IMR-90 (cell line): ENCODE data around the gene NRL. TPM values are rescaled to one million over a fixed set of nuclear protein-coding genes. Genes with fewer than 3 reads are reported as not detected.

Source experiments
- ATAC-seq: fragments of 200-7000 bp; cut with Tn5 transposase; 2 replicates; pipeline ENCODE4 v1.9.1; 2020; ENCODE audit warnings: low read depth, mild to moderate bottlenecking, moderate library complexity
- BruUV-seq: library from RNA; stranded (reverse); fragments of 400-500 nt; replicated peaks from 2 replicates; lab custom pipeline; 2021; lab: Mats Ljungman, UMichigan
- CTCF ChIA-PET: fragments of 300-600 bp; formaldehyde crosslinking; extraction: SDS; loops from one replicate; lab custom pipeline; 2021; ENCODE audit warnings: antibody characterized with exemption; lab: Yijun Ruan, JAX
- POLR2A ChIA-PET: fragments of 300-600 bp; sonication (Branson Sonifier 250); formaldehyde crosslinking; loops from one replicate; lab custom pipeline; 2022; ENCODE audit warnings: antibody characterized with exemption; ENCODE audit not compliant: unreplicated experiment; lab: Charles Lee
- DNase-seq: peaks from one replicate; pipeline ENCODE4 v3.0.0; 2013
- H2AFZ ChIP-seq: replicated peaks from 2 replicates; pipeline ENCODE3; 2013; ENCODE audit warnings: low read length, mild to moderate bottlenecking; ENCODE audit not compliant: poor library complexity
- H2AK5ac ChIP-seq: 2 replicates; pipeline ENCODE4 v1.6.1; 2013; ENCODE audit warnings: low read depth, low read length, inconsistent platforms
- H2AK9ac ChIP-seq: replicated peaks from 2 replicates; pipeline ENCODE3; 2013; ENCODE audit warnings: mild to moderate bottlenecking, low read depth, low read length, moderate library complexity; ENCODE audit not compliant: poor library complexity
- H2BK120ac ChIP-seq: 2 replicates; pipeline ENCODE4 v1.6.1; 2013; ENCODE audit warnings: low read depth, low read length, inconsistent platforms
- H2BK15ac ChIP-seq: 3 replicates; pipeline ENCODE4 v1.6.1; 2013; ENCODE audit warnings: low read depth, low read length, inconsistent platforms
- H2BK20ac ChIP-seq: 2 replicates; pipeline ENCODE4 v1.6.1; 2013; ENCODE audit warnings: low read depth, mild to moderate bottlenecking, inconsistent platforms, low read length, moderate library complexity
- H2BK5ac ChIP-seq: 2 replicates; pipeline ENCODE4 v1.6.1; 2013; ENCODE audit warnings: mild to moderate bottlenecking, low read depth, low read length, inconsistent platforms; ENCODE audit not compliant: poor library complexity, severe bottlenecking
- H3K14ac ChIP-seq: replicated peaks from 2 replicates; pipeline ENCODE4 v1.6.1; 2013; ENCODE audit warnings: low read depth, low read length, inconsistent platforms
- H3K18ac ChIP-seq: 2 replicates; pipeline ENCODE4 v1.6.1; 2013; ENCODE audit warnings: low read depth, low read length, control low read depth
- H3K23ac ChIP-seq: 2 replicates; pipeline ENCODE4 v1.6.1; 2013; ENCODE audit warnings: low read depth, low read length, inconsistent platforms
- H3K27ac ChIP-seq: 2 replicates; pipeline ENCODE4 v1.5.1; 2013; ENCODE audit warnings: mild to moderate bottlenecking, control low read depth, low read length; ENCODE audit not compliant: insufficient read depth
- H3K27me3 ChIP-seq: 2 replicates; pipeline ENCODE4 v1.6.1; 2013; ENCODE audit warnings: low read length; ENCODE audit not compliant: control insufficient read depth, insufficient read depth
- H3K36me3 ChIP-seq: 2 replicates; pipeline ENCODE4 v1.6.1; 2013; ENCODE audit warnings: low read length, mixed read lengths; ENCODE audit not compliant: control insufficient read depth, insufficient read depth
- H3K4ac ChIP-seq: 2 replicates; pipeline ENCODE4 v1.6.1; 2013; ENCODE audit warnings: low read depth, low read length, inconsistent platforms
- H3K4me1 ChIP-seq: 2 replicates; pipeline ENCODE4 v1.6.1; 2013; ENCODE audit warnings: low read length, mixed read lengths; ENCODE audit not compliant: control insufficient read depth, insufficient read depth
- H3K4me2 ChIP-seq: 2 replicates; pipeline ENCODE4 v1.6.1; 2013; ENCODE audit warnings: low read depth, mild to moderate bottlenecking, control low read depth, low read length, moderate library complexity
- H3K4me3 ChIP-seq: 2 replicates; pipeline ENCODE4 v1.5.1; 2013; ENCODE audit warnings: low read depth, mild to moderate bottlenecking, control low read depth, low read length, moderate library complexity; ENCODE audit not compliant: insufficient read depth
- H3K56ac ChIP-seq: 2 replicates; pipeline ENCODE4 v1.6.1; 2013; ENCODE audit warnings: low read length, inconsistent platforms; ENCODE audit not compliant: insufficient read depth; ENCODE audit errors: extremely low read depth
- H3K79me1 ChIP-seq, 2 experiments: 2 replicates each; pipeline ENCODE4 v1.6.1; 2013; ENCODE audit warnings: low read length in 2 of 2, inconsistent platforms in 1 of 2, low read depth in 1 of 2
- H3K9ac ChIP-seq: 2 replicates; pipeline ENCODE4 v1.6.1; 2013; ENCODE audit warnings: low read depth, low read length, control low read depth
- H3K9me1 ChIP-seq: 2 replicates; pipeline ENCODE4 v1.6.1; 2013; ENCODE audit warnings: low read length, inconsistent platforms; ENCODE audit not compliant: insufficient read depth
- H3K9me3 ChIP-seq: 2 replicates; pipeline ENCODE4 v1.6.1; 2013; ENCODE audit warnings: low read length; ENCODE audit not compliant: control insufficient read depth, insufficient read depth
- H4K20me1 ChIP-seq: 2 replicates; pipeline ENCODE4 v1.6.1; 2013; ENCODE audit warnings: low read length, inconsistent platforms; ENCODE audit not compliant: insufficient read depth
- H4K5ac ChIP-seq: 2 replicates; pipeline ENCODE4 v1.6.1; 2013; ENCODE audit warnings: mild to moderate bottlenecking, low read depth, low read length, control low read depth
- H4K8ac ChIP-seq, 2 experiments: 2 replicates each; pipeline ENCODE4 v1.6.1; 2013; ENCODE audit warnings: low read depth in 2 of 2, low read length in 2 of 2, control low read depth in 1 of 2, inconsistent platforms in 1 of 2
- H4K91ac ChIP-seq: 2 replicates; pipeline ENCODE4 v1.6.1; 2013; ENCODE audit warnings: low read depth, low read length, inconsistent platforms; ENCODE audit not compliant: insufficient read depth
- CEBPB ChIP-seq: IDR thresholded peaks from 2 replicates; pipeline ENCODE4 v1.6.1; 2012; ENCODE audit warnings: low read depth, low read length, improper control_type of control experiment
- CTCF ChIP-seq: conservative IDR thresholded peaks from 2 replicates; pipeline ENCODE4 v1.5.1; 2012; ENCODE audit warnings: mild to moderate bottlenecking, low read depth, low read length, improper control_type of control experiment
- FOS ChIP-seq: fragments of 150-350 bp; IDR thresholded peaks from 2 replicates; pipeline ENCODE4 v1.6.1; 2016; ENCODE audit warnings: low read depth, low read length
- MAFK ChIP-seq: IDR thresholded peaks from 2 replicates; pipeline ENCODE4 v1.6.1; 2012; ENCODE audit warnings: low read depth, low read length, improper control_type of control experiment
- MAZ ChIP-seq: IDR thresholded peaks from 2 replicates; pipeline ENCODE4 v1.6.1; 2012; ENCODE audit warnings: low read depth, mild to moderate bottlenecking, low read length, improper control_type of control experiment, moderate library complexity, borderline replicate concordance
- MXI1 ChIP-seq: IDR thresholded peaks from 2 replicates; pipeline ENCODE4 v1.6.1; 2012; ENCODE audit warnings: low read depth, mild to moderate bottlenecking, low read length, moderate library complexity, borderline replicate concordance
- POLR2A ChIP-seq: IDR thresholded peaks from 2 replicates; pipeline ENCODE4 v1.6.1; 2012; ENCODE audit warnings: mild to moderate bottlenecking, low read depth, low read length
- RCOR1 ChIP-seq: IDR thresholded peaks from 2 replicates; pipeline ENCODE4 v1.6.1; 2012; ENCODE audit warnings: mild to moderate bottlenecking, low read length, improper control_type of control experiment; ENCODE audit not compliant: insufficient replicate concordance
- RFX5 ChIP-seq: IDR thresholded peaks from 2 replicates; pipeline ENCODE4 v1.8.0; 2012; ENCODE audit warnings: low read depth, mild to moderate bottlenecking, low read length, moderate library complexity
- USF2 ChIP-seq: fragments of 150-350 bp; IDR thresholded peaks from 2 replicates; pipeline ENCODE4 v1.6.1; 2017; ENCODE audit warnings: mild to moderate bottlenecking, antibody characterized with exemption, low read length, low read depth
- WGBS, 2 experiments: methylation state at CpG; one replicate each; pipeline versions ENCODE4 v1.1.5 to v1.1.7; 2013; ENCODE audit warnings: missing lambda C conversion rate in 2 of 2; ENCODE audit not compliant: insufficient read length in 1 of 2; ENCODE audit errors: extremely low coverage in 2 of 2; 5-methylcytosine and 5-hydroxymethylcytosine counted together
- dilution Hi-C: fragments of 300-500 bp; cut with HindIII; formaldehyde crosslinking; loops from one replicate; pipeline ENCODE4 v1.14.3; 2018; ENCODE audit warnings: low sequenced_read_pairs; ENCODE audit not compliant: unreplicated experiment
- in situ Hi-C: fragments of 300-500 bp; cut with MboI; formaldehyde crosslinking; loops from 3 replicates; pipeline ENCODE4 v1.14.3; 2019; ENCODE audit warnings: low sequenced_read_pairs, inconsistent platforms, mixed read lengths
- intact Hi-C: fragments of 100-400 bp; cut with micrococcal nuclease; formaldehyde crosslinking; loops from 2 replicates; pipeline ENCODE4 v1.10.0; 2022
- polyA plus RNA-seq, 3 experiments: library from polyadenylated mRNA; depleted of rRNA; stranded (reverse); fragments of >200 nt; gene quantifications; 2 replicates each; pipeline ENCODE4 v1.2.3, GENCODE V29; 2012; ENCODE audit warnings: low replicate concordance in 1 of 3
- total RNA-seq: library from RNA; depleted of rRNA; stranded (reverse); fragments of >200 nt; gene quantifications from 2 replicates; pipeline ENCODE4 v1.2.3, GENCODE V29; 2012
- TF ChIP-seq, protein P1 (sequence below): fragments of 150-350 bp; IDR thresholded peaks from 2 replicates; pipeline ENCODE4 v1.6.1; 2016; ENCODE audit warnings: low read depth, mild to moderate bottlenecking, low read length, moderate library complexity, borderline replicate concordance

NRL gene
- total and polyA plus RNA-seq, 2 of the 4 experiments (the other 2 are of a cell fraction): 0.18 to 0.70 TPM

- H3K27me3 ChIP-seq: no peaks in the 10 kb centered on the region
- H2BK20ac ChIP-seq: no peak within 1 kb of the TSS
- peak within 1 kb of the TSS; percentile 93 for H3K14ac ChIP-seq
- dilution Hi-C loops (no loop called here), intact Hi-C loops (loop anchor here (2.0 kb wide), 1 partner anchor 26 kb away; the partner anchor contains the start of genes DCAF11 and NRL), in situ Hi-C loops (loop anchor here (25.0 kb wide), 2 partner anchors 829 to 1054 kb away; partner anchors contain the start of genes ACIN1, BCL2L2, C14orf119 and PABPN1)
- peak within 1 kb of the TSS; percentile 89 for H4K91ac ChIP-seq
- H4K8ac ChIP-seq: peak within 1 kb of the TSS; percentile 83 to 93
- DNase-seq: peak; percentile 99
- TF ChIP-seq RCOR1 (no peak), RFX5 (peak; percentile 78), MAFK (0 out of 2 replicates have a peak, but pooled peaks have one; percentile 10), FOS (peak; percentile 39; the same call in 1 of the 2 replicates), CEBPB (no peak), POLR2A (peak; percentile 84), MXI1 (peak; percentile 44; the same call in 1 of the 2 replicates), MAZ (peak; percentile 36; the same call in 1 of the 2 replicates), CTCF (peak; percentile 32), USF2 (peak; percentile 91)
- TF ChIP-seq, protein P1, sequence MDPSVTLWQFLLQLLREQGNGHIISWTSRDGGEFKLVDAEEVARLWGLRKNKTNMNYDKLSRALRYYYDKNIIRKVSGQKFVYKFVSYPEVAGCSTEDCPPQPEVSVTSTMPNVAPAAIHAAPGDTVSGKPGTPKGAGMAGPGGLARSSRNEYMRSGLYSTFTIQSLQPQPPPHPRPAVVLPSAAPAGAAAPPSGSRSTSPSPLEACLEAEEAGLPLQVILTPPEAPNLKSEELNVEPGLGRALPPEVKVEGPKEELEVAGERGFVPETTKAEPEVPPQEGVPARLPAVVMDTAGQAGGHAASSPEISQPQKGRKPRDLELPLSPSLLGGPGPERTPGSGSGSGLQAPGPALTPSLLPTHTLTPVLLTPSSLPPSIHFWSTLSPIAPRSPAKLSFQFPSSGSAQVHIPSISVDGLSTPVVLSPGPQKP: no peak
- H2BK15ac ChIP-seq: peak within 1 kb of the TSS; percentile 3; the same call in 1 of the 3 replicates
- peak within 1 kb of the TSS; percentile 68 for H3K4me3 ChIP-seq
- peaks cover 15% of the 10 kb centered on the region for H3K4me1 ChIP-seq
- H2AK9ac ChIP-seq: peak within 1 kb of the TSS; percentile 98
- peaks cover 23% of the 10 kb centered on the region for H3K36me3 ChIP-seq
- H2AFZ ChIP-seq: peak within 1 kb of the TSS; percentile 96
- peak within 1 kb of the TSS; percentile 80 for H3K27ac ChIP-seq
- peaks cover 17% of the 10 kb centered on the region for H4K20me1 ChIP-seq
- peak within 1 kb of the TSS; percentile 65 for H3K56ac ChIP-seq
- ATAC-seq: peak; percentile 92
- peak within 1 kb of the TSS; percentile 78 for H2BK5ac ChIP-seq
- BruUV-seq: no TSS peak
- H3K79me1 ChIP-seq: peaks cover 37 to 82% of the 10 kb centered on the region in 2 experiments
- peak within 1 kb of the TSS; percentile 31 for H4K5ac ChIP-seq
- no peaks in the 10 kb centered on the region for H3K9me3 ChIP-seq
- peak within 1 kb of the TSS; percentile 90 for H3K4ac ChIP-seq
- peak within 1 kb of the TSS; percentile 42; the same call in 1 of the 2 replicates for H2BK120ac ChIP-seq
- H3K23ac ChIP-seq: peak within 1 kb of the TSS; percentile 94
- CTCF ChIA-PET: interaction anchor here (0.8 to 1.6 kb wide), 2 partner anchors 20 to 32 kb away, joined by 3 to 5 read pairs; partner anchors contain the start of gene IRF9
- WGBS, 2 experiments: 1% methylated on average over 16 of the region's 65 CpGs; no CpG with 5 or more reads in 1 of the 2 experiments
- H3K9ac ChIP-seq: peak within 1 kb of the TSS; percentile 76
- peak within 1 kb of the TSS; percentile 68 for H3K4me2 ChIP-seq
- 0 out of 2 replicates have a peak within 1 kb of the TSS, but pooled peaks have one; percentile 5 for H3K18ac ChIP-seq
- H3K9me1 ChIP-seq: peaks cover 35% of the 10 kb centered on the region
- POLR2A ChIA-PET: interaction anchor here (0.6 kb wide), 1 partner anchor 47 kb away, joined by 3 read pairs; the partner anchor contains the start of gene PCK2
- H2AK5ac ChIP-seq: peak within 1 kb of the TSS; percentile 94
Measured at GRCh38 chr14:24141097-24141880, 26.5 kb upstream of the NRL start, which contains the start of gene EMC9. Gene EMC9 (minus strand): TSS chr14:24141591. CDS start chr14:24141304, 287 bp downstream.
